Stimulated activated CD4-positive, alpha-beta T cell treated with anti-CD3 and anti-CD28 coated beads, Interleukin-1b, Interleukin-23, amount 100 ng/mL, for 1 hour (primary cell): Measurements from ENCODE around the gene BACE2.

Experiments
- DNase-seq, 2 donors: peaks; one replicate each; pipeline ENCODE4 v3.0.0-alpha.2; 2020; ENCODE audit warnings: low read depth in 2 of 2

Gene BACE2

DNA sequence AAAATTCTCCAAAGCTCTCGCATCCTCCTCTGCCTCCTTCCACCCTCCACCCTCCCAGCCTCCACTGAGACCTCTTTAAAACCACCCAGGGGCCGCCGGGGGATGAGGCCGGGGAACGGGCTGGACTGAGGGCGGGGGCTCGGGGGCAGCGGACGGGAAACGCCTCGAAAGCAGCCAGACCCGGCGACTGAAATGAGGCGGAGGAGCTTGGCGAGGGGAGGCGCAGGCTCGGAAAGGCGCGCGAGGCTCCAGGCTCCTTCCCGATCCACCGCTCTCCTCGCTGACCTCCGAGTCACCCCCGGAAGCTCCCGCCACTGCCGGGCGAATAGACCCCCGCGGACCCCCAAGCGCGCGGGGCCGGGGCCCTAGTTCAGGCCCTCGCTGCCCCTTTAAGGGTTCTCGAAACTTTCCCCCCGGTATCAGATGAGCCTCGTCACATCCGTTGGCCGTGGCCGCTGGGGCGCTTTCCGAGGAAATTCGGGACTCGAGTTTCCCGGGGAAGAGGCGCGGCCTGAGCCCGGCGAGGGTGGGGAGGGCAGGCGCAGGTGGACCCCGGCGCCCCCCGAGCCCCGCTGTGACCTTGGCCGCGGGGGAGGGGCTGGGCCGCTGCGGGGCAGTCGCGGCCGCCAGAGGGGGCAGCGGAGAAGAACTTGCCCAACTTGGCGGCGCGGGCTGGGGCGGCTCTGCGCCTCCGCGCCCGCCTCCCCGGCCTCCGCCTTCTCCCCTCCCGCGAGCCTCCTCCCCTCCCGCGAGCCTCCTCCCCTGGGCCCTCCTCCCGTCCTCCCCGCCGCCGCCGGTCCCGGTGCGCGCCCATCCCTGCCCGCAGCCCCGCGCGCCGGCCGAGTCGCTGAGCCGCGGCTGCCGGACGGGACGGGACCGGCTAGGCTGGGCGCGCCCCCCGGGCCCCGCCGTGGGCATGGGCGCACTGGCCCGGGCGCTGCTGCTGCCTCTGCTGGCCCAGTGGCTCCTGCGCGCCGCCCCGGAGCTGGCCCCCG lies at the start of gene BACE2:
Gene BACE2, plus strand, starts transcription at position 813 of the 995 bp plus-strand sequence. Its CDS starts 104 bp downstream, at position 917.
- peak in 1 of 2 donors; percentile 9 for DNase-seq

DNA sequence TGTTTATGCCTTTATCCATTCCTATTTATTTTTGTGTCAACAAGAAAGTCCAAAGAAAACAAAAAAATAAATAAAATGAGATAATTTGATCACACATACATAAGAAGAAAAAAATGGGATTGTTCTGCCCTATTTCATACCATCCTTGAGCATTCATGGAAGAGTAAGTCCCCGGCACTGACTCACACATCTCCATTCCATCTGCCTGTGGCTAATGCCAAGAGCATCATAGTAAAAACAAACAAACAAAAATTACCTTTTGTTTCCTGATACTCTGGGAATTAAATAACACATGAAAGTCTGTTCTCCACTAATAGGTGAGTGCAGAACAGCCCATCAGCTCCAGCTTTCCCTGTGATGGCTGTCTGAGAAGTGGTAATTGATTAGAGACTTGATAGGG lies 48.1 kb upstream of the BACE2 start:
- DNase-seq, result no peak

DNA sequence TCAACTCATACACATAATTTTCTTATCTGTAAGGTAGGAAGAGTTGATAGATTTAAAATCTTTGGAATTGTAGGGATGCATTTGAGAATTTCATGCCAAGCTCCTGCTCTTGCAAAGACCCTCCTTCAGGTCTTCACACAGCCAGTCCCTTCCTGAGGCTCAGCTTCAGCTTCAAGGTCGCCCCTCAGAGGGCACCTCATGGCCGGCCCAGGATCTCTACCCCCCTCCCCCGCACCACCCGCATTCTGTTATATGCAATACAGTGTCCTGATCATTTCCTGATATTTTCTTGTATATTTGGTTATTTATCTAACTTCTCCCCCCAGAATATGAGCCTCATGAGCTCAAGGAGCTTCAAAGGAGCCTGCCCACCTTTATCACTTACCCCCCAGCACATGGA lies 47.0 kb upstream of the BACE2 start:
- DNase-seq, result no peak

DNA sequence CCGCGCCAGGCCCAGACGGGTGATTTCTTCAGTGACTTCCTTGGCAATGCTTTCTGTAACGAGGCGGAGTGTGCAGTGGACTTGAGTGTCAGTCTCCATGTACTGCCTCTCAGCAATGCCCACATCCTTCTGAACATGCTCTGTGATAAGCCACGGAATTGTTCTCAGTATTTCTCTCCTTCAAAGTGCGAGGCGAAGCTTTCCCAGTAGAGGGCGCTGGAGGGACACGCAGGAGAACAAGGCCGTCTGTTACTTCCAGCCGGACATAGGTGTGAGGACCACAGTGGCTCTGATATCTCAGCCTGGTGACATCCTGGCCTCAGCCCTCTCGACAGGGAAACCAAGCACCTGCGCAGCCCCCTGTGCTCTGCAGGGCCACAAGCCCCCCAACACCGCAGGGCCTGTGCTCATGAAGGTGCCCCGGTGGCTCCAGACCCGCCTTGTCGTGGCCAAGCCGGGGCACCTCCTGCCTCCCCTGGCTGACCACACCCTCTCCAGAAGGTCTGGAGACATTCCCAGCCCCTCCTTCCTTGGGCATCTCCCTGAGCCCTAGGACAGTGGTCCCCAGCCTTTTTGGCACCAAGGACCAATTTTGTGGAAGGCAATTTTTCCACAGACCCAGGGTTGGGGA lies 46.1 kb upstream of the BACE2 start:
- peak in 1 of 2 donors; percentile 18 for DNase-seq

DNA sequence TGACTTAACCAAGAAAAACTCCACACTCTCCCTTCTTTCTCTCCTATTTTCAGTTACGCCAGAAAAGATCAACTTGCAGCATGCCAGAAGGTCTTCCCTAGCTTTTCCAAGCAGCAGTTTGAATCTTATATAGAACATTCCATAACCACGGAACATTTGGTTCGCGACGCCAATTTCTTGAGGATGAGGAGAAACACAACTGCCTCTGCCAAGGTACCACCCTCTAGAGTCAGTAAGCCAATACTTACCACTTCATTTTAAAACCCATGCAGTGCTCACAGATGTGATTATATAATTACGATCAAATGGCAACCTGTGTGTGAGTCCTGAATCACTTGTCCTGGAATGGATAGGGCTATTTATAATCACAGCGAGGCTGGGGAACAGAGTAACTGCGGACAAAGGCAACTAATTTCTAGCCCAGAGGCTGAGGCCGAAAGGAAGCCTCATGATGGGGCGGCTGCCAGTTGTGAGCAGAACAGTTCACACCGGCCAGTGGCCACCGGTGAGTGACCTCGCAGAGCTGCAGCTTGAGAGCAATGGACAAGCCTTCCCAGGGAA lies 43.2 kb upstream of the BACE2 start:
- DNase-seq, result no peak

DNA sequence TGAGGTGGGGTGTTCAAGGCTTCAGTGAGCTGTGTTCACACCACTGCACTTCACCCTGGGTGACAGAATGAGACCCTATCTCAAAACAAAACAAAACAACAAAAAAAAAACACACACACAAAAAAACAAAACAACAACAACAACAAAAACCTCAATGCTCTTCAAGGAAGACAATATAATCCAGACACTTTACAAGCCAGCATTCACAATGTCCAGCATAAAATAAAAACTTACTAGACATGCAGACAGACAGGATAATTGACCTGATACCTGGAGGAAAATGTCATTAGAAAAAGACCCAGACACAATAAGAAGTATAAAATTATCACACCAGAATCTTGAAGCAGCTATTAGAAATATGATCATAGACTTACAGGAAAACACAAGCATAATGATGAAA lies 39.0 kb upstream of the BACE2 start:
- DNase-seq, result no peak

DNA sequence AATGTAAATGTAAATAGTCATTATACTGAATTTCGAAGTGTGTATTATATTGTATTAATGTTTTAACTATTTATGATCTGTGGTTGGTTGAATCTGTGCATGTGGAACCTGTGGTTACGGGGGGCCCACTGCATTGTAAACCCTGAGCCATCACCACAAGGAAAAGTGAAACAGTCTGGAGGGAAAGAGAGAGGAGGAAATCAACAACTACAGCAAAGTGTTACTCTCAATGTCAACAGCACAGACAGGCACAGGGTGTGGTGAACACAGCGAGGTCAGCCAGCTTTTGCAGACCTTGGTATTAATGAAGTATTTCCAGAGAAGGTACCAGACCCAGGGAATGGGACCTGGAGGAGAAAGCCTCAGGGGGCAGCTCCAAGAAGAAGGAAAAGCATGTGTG lies 37.1 kb upstream of the BACE2 start:
- DNase-seq, result no peak

DNA sequence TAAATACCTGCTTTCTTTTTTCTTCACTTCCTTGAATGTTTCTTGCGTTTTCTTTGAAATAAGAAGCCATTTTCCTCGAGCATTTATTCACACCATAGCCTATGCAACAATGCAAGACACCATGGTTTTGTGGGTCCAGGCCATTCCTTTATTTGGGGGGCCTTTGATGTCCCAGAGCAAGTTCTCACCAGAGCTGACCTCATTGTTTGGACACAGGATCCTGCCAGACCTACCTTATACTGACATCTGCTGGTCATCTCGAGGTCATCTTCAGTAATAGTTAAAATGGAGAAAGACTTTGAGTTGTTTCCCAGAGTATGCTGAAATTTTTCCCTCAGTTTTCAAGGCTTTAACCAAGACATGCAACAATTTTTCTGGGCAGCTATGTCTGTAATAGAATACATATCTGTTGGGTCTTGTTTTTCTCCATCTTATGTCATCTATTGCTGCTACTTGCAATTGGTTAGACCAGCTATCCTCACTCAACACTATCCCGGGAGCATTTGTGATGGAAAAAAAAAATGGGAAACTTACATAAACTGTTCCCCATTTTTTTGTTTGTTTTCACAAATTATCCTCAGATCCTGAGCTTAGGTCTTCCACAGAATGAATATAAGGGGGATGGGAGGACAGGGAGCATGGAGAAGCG lies 34.0 kb upstream of the BACE2 start:
- no peak for DNase-seq

DNA sequence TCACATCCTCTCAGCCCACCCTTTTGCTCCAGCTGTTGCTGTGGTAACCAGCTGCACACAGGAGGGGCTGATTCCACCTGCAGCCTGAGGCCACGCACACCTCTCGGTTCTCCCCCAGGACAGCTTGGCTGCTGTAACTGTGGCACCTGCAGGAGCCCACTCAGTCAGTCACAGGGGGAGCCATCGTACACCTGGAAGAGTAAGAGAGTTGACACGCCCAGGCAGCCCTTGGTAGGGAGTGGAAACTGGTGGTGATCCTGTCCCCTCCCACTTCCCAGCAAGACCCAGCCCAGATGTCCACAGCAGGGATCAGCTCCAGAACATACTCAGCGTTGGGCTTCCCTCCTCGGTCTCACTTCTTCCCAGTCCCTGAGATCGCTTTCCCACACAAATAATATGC lies 32.2 kb upstream of the BACE2 start:
- no peak for DNase-seq

DNA sequence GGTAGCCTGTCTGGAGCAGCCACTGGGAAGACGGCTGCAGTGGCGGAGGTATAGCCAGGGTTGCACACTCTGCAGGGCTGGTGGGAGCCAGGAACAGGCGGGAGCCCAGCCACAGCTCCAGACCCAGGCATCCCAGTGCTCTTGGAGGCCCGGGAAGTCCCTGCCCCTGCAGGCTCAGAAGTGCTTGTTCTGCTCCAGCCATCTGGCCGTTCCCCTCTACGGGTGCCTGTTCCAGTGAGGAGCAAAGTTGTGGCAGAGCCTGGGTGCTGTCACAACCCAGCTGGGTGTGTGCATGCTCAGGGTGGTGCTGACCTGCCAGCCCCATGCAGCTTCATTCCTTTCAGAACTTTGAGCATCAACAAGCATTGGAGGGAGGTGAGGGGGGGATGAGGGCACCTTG lies 31.7 kb upstream of the BACE2 start:
- no peak for DNase-seq

DNA sequence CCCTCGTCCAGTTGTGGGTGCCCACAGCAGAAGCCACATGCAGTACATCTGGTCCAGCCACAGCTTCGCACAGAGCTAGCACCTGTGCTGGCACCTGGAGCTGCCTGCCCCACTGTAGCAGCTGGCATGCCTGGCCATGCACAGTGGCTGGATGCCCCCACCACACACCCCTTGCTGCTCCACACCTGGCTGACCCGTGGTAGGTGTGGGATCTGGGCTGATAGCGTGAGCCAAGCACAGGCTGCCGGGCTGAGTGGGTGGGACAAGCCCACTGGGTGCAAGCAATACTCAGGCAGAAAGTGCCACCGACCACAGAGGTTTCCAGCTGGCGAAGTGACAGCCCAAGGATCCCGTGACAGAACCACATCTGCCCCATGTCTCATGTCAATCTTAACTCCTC lies 30.6 kb upstream of the BACE2 start:
- no peak for DNase-seq

DNA sequence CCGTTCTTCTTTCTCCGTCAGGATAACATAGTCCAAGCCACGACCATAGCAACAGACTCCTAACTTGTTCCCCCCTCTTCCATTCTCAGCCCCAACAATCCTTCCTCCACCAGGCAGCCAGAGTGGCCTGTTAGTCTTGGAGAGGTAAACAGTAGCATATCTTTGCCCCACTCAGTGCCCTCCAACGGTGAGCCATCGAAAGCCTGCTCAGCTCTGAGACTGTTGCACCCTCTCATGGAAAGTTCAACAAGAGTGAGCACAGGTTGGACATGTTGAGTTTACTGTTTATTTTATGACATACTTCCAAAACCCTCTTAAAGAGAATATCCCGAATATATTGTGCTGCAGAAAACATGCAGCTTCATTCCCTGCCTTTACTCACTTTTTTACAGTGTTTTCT lies 30.1 kb upstream of the BACE2 start:
- DNase-seq, result no peak

DNA sequence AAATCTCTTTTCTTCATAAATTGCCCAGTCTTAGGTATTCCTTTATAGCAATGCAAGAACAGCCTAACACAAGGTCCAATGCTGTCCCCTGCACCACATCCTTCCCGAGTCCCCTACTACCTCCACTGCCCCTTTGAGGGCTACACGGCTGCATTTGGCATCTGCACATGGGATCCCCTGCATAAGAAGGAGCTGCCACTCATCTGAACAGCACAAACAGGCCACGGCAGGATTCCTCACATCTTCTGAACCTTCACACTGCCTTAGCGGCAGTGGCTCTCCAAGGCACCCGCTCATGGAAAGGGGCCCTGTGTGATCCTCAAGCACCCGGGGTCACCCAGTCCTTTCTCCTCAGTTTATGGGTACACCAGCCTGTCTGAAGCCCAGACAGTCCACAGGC lies 29.2 kb upstream of the BACE2 start:
- DNase-seq, result no peak

DNA sequence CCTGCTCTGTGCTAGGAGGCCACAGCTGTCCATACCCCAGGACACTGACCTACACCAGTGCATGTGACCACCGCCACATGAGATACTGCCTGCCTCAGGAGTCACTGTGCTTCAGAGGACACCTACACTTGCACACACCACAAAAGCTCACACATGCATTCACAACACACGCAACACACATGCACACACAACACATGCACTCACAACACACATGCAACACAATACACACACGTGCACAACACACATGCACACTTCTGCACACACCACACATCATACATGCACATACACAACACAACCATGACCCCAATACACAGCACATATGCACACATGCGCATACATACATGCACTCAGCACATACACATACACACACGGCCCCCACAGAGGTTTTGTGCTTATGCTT lies 28.7 kb upstream of the BACE2 start:
- DNase-seq, result no peak

DNA sequence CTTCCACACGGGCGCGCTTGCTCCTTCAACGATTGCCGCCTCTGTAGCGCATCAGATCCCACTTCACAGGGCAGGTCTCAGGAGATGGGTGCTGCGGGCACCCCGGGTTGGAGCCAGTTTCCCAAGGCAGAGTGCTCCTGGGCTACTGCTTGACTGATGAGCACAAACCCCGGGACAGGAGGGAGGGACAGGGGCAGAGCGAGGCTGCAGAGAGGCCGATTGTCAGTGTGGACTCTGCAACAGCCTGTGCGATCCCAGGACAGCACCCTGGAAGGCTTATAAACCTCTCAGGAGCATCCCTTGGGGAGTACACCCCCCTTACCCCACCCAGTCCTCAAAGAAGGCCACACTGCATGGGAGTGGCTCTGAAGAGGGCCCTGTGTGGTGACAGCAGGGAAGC lies 28.0 kb upstream of the BACE2 start:
- DNase-seq, result no peak

DNA sequence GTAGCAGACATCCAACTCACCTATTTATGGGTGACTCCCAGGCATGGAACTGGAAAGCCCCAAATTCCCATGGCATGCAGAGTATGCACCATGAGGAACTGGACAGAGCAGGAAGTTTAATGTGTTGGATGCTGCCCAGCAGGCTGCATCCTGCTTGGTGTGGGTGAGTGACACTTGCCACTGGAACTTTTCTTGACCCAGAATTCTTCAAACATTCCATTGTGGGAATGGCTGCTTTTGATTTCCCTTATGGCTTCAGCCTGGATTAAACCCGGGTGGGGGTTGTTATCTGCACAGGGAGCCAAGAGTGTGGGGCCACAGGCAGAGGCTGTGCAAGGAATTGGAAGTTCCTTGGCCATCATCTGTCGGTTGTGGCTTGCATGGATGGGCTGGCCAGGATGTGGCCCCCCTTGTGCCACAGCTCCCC lies 26.9 kb upstream of the BACE2 start:
- DNase-seq, result no peak

DNA sequence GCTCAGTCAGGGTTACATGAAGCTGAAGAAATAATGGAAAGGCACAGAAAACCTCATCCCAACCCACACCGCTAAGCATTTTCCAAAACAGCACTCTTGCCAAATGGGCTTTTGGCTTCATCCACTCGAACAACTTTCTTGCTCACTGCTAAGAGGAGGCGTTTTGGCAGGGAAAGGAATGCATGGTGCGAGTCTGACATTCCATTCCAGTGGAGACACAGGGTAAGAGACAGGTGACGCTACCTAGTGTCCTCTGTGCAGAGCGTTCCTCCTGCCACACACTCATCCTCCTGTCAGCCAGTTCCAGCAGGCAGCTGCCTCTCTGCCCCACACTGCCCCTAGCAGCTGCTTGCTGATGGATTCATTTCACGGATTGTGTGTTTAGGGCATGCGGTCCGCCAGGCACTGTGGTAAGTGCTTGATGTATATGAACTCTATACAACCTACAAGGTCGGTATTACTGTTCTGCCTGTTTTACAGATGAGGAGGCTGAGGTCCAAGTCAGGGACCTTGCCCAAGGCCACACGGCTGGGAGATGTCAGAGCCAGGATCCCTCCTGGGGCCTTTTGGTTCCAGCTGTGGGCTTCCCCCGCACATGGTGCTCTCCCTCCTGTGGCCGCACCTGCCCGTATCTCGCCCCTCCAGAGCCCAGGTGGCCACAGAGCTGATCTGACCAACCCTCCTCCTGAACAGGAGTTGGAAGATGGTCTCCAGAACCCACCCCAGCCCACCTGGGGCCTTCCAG lies 25.7 kb upstream of the BACE2 start:
- no peak for DNase-seq

DNA sequence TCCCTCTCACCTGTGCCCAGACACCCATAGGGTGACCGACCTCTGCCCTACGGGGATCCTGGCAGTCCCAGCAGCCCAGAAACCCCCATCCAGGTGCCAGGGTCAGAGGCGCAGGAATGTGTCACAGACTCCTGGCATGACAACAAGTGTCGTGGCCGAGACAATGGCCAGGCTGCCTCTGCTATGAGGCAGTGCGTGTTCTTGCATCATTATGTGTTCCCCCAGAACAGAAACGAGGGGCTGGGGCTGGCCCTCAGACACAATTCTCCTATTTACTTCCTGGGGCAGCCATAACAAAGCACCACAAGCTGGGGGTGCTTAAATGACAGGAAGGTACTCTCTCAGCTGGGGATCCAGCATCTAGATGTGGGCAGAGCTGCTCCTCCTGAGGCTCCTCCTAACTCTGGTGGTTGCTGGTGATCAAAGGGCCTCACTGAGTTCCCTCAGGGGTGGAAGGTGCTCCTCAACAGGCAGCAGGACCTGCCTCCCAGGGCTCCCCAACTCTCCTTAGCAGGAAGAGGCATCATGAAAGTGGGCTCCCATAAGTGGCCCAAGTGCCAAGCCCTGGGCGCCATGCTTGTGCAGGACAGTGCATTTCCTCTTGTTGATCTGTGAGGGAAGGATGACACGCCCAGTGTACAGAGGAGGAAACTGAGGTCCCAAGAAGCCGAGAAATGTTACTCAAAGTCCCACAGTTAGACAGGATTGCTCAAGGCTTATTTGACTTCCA lies 24.2 kb upstream of the BACE2 start:
- no peak for DNase-seq

DNA sequence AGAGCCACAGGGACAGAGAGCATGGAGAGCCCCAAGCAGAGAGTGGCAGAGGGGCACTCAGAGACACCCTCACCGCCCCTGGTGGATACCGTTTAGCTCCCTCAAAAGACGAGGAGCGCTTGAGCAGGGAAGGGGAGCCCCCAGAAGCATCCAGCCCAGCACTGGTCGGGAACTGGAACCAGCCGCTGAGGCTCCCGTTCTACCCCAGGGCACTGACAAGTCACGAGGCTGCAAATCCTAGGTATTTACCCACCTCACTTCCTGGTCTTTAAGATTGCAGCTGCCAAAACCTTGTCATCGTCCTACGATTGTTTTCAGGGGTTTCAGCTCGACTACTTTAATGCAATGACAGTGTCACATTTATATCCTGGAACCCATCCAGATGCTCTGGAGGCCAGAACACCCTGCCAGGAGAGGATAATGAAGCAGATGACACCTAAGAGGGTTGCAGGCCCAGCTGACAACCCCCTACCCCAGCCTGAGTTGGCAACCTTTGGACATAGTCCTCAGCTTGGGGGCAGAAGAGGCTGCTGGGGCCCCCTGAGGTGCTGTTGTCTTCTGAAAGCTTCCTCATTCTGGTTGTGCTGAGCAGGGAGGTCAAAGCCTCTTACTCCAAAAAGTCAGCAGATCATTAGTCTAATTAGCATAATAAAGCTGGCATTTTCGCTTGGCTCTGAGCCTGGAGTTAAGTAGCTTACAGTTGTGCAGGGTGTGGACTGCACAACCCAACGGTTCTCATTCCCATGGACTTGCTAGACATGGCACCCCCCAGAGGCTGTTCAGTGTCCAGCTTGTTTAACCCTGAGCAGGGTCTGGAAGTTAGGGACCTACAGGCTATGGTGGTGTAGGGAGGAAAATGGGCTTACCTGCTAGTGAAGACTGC lies 20.6 kb upstream of the BACE2 start:
- DNase-seq, result no peak

DNA sequence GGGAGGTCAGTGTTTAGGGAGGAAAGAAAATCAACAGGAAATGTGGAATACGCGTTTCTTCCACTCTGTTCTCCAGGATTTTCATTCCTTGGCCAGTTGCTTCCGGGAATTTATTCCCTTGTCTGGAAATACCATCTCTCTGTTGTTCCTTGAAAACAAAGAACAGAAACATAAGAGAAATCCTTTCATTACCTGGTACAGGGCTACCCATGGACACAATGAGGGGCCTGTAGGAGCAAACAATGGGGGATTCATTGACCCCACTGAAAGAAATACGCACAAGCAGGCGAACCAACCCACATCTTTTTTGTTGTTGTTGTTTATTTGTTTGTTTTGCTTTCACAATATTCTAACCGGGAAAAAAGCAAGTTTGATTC lies 20.0 kb upstream of the BACE2 start:
- no peak for DNase-seq
